NCI-H2107 treated with DMSO at 0.1 percent for 48 hours (cell line): ENCODE data around the gene MYO5C.

Experiments used
- DNase-seq: peaks from one replicate; lab custom pipeline; 2025; ENCODE audit not compliant: unreplicated experiment; lab: John Stamatoyannopoulos, UW

MYO5C gene

DNA sequence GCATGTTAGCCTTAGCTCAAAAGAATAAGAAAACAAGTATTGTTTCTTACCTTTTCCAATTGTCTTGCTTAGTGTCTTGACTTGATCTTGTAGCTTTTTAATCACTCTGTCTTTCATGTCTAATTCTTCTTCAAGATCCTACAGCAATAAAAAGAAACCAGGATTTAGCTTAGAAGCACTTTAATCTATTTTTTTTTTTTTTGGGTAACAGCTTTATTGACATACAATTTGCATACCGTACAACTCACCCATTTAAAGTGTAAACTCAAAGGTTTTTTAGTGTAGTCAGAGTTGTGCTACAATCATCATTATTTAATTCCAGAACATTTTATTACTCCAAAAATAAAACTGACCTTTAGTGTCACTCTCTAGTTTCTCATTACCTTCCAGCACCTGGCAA is 81.1 kb downstream of the MYO5C start:
- DNase-seq: no peak

GRCh38 chr15:52213206-52213605 is 82.4 kb downstream of the MYO5C start:
- DNase-seq: no peak

GRCh38 chr15:52208306-52208946 is 87.2 kb downstream of the MYO5C start:
- peak; percentile 4 for DNase-seq

- no peak for DNase-seq
Measured at GRCh38 chr15:52207191-52207590, 88.4 kb downstream of the MYO5C start.

DNA sequence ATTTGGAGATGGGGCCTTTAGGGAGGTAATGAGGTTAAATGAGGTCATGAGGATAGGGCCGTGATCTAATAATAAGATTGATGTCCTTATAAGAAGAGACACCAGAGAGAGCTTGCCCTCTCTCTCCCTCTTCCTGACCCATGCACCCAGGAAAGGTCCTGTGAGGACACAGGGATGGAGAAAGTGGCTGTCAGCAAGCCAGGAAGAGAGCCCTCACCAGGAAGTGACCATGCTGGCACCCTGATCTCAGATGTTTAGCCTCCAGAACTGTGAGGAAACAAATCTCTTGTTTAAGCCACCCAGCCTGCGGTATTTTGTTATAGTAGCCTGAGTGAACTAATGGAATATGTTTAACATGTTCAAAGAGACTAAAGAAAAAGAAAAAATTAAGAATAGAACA is 89.2 kb downstream of the MYO5C start:
- DNase-seq: no peak

DNA sequence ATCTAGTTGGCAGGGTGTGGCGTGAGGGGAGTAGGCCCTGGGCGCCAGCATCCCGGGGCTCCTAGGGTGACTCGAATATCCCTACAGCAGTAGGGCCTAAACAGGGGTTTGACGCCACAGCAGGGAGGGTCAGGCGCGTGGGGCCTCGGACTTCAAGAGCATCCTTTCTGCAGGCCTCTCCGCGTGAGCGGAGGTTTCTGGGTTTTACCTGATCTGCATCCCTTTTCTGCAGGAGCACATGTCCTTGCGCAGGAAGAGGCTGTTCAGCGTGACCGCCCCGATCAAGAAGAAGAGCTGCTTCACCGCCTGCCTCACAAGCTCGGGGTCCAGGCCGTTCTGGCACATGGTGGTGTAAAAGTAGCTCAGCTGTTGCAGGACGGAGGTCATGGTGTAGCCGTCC is 90.9 kb downstream of the MYO5C start:
- no peak for DNase-seq

DNA sequence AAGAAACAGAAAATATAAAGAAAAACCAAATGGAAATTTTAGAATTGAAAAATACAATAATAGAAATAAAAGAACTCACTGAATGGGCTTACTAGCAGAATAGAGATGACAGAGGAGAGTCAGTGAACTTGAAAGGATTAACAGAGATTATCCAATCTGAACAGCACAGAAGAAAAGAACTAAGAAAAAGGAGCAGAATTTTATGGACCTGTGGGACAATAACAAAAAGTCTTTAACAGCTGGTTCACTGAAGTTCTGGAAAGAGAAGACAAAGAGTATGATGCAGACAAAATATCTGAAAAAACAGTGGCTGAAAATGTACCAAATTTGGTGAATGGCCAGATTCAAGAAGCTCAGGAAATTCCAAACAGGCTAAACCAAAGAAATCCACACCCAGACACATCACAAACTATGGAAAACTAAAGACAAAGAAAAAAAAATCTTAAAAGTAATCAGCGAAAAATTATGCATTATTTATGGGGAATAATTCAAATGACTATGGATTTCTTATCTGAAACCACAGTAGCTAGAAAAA is 94.7 kb downstream of the MYO5C start:
- DNase-seq: no peak

- DNase-seq: no peak
Measured at GRCh38 chr15:52199271-52199670, 96.3 kb downstream of the MYO5C start.

DNA sequence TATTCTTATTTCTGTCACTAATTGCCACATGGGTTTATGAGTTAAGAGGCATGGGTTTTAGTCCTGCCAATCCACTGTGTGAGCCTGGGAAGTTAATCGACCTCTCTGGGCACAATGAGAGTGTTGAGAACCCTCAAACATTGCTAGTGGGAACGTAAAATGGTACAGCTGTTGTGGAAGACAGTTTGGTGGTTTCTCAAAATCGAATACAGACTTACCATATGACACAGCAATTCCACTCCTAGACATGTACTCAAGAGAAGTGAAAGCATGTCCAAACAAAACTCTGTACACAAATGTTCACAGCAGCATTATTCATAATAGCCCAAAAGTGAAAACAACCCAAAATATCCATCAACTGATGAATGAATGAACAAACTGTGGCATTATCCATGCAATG is 98.7 kb downstream of the MYO5C start:
- DNase-seq: no peak

DNA sequence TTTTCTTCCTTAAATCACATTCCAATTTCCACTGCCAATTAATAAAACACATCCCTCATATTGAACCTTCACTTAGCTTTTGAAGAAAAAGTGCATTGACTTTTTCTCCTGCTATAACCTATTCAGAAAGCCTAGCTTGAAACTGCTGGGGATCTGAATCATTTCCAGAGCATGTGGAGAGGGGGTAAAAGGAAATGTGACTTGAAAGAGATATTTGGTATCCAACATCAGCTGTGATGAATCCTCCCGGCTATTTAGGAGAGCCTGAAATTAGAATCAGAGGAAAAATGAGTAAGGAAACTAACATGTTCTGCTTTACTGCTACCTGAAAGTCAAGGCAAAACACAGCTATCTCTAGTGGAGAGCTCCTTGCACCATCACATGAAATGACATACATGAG is 101.8 kb downstream of the MYO5C start:
- no peak for DNase-seq

DNA sequence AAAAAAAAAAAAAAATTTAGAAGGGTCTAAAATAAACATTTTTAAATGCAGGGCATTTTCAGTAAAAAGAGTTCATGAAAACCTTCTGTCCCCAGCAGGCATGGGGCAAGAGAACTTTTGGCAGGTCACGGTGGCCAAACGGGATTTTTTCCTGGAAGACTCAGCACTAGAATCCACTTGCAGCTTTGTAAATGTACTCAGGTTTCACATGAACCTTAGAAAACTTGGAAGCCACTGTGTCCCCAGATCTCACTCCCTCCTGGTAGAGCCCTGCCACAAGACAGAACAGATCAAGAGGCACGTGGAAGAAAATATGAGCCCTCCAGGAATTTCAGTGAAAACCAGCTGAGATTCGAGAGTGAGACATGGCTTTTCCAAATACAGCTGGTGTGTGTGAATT is 102.3 kb downstream of the MYO5C start:
- no peak for DNase-seq

- no peak for DNase-seq
Measured at GRCh38 chr15:52191207-52191606, 104.4 kb downstream of the MYO5C start, which contains the start of gene GNB5. Gene GNB5 (minus strand): TSS chr15:52191392. CDS start chr15:52184676, 6,716 bp downstream.

DNA sequence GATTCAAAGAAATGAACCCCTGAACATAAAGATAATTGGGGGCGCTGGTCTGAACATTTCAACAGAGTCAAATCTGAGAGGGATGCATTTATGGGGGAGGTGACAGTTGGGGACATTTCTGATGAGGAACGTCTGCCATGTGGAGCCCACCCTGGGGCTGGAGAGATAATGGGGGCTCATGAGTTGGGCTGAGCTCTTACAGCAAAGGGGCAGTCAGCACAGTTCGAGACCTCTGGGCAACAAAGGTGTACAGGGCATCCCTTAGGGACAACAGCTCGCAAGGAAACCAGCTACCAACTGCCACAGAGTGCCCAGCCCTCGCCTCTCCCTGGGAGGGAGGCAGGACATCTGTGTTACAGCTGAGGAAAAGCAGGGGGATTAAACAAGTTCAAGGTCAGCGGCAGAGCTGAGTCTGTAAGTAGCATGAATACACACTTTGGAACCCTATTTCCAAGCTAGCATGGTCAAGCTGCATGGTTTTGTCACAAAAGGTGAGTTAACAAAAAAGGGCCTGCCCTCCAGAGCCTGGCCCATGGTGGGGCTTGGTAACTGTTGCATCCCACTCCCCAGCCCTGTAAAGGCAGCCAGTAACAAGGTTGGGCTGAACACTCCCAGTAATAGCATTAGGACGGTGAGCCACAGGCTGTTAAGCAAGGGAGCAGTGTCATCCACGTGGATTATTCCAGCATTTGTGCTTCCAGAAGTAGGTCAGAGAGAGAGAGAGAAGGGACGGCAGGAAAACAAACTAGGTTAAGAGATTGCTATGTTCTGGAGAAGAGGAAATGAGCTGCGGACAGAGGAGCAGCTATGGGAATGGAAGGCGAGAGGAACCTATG is 108.7 kb downstream of the MYO5C start:
- no peak for DNase-seq

- DNase-seq: no peak
Measured at GRCh38 chr15:52185151-52185561, 110.4 kb downstream of the MYO5C start.

- DNase-seq: no peak
Measured at GRCh38 chr15:52184721-52185120, 110.9 kb downstream of the MYO5C start.

- no peak for DNase-seq
Measured at GRCh38 chr15:52183562-52184173, 111.9 kb downstream of the MYO5C start.

DNA sequence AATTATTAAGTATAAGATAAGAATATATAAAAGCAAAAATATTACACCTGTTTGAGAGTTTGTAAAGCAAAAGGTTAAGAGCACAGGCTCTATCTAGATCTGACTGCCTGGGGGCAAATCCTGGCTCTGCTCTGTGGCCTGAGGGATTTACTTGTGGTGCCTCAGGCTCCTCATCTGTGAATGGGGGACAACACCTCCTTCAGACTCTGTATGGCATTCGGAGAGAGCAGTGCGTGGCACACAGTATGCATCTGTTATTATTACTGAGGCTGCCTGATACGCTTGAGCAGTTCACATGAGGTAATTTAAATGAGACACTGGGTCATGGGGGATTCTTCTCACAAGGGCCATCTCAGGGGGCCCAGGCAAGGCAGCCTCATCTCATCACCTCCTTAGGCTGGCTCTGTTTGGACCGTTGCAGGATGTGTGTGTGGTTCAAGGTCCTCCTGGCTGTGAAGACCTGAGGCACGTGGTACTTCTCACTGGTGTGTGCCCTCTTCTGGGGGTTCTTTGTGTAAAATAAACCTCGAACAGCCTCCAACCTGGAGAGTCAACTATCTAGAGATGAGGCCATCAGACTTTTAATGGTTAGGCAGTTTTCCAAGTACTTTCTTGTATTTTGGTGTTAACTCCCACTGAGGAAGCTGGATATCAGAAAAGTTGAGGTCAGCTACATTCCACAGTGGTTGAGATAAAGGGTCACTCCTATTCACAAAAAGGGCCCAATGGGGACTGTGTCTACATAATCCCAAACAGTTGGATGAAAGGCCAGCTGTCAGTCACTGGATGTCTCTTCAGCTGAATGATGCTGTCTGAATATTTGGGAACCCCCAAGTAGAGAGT is 113.4 kb downstream of the MYO5C start:
- no peak for DNase-seq

- no peak for DNase-seq
Measured at GRCh38 chr15:52180851-52181450, 114.7 kb downstream of the MYO5C start.

DNA sequence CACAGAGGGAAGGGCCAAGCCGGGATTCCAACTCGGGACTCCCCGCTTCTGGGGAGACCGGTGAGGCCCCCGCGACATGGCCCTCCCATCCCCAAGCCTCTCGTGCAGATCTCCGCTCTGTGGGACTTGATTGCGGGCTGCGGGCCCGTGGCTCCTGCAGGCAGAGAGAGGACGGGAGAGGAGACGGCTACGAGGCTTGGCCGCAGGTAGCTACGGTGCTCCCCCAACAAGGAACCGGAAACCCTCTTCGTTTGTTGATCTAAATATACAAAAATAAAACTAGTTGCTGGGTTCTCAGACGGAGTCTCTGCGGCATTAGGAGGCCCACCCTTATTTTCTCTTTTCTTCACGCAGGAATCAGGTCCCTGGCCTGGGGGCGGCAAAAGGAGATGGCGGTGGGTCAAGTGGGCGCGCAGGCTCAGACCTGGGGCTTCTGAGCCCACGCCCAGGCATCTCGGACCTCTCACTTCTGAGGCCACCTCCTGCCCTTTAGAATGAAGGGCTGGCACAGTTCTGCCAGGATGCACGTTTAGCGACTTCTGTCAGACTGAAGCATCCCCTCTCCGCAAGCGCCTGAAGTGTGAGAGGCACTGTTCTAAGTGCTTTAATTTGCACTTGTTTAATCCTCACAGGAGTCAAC is 115.3 kb downstream of the MYO5C start:
- no peak for DNase-seq
